Stimulated activated CD4-positive, alpha-beta T cell treated with anti-CD3 and anti-CD28 coated beads, TNF-alpha, amount 100 ng/mL, for 24 hours (primary cell): ENCODE data around the gene H2AZ2.
A peak's percentile ranks its signal among the peaks of the same experiment; 100 is the strongest.
"Not testable (repeated sequence)": the region's sequence is repeated elsewhere in the genome, so short reads cannot be mapped to it uniquely, and the experiment has no call there.

Source experiments
- DNase-seq, 3 experiments: peaks; one replicate each; pipeline ENCODE4 v3.0.0-alpha.2; 2020; ENCODE audit warnings: low read depth in 3 of 3

H2AZ2 gene

DNA sequence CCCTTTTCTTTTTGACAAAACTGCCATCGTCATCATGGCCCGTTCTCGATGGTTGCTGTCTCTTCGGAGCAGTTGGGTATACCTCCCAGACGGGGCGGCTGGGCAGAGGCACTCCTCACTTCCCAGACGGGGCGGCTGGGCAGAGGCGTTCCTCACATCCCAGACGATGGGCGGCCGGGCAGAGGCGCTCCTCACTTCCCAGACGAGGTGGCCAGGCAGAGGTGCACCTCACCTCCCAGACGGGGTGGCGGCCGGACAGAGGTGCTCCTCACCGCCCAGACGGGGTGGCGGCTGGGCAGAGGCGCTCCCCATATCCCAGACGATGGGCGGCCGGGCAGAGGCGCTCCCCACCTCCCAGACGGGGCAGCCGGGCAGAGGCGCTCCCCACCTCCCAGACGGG lies 22.9 kb upstream of the H2AZ2 start:
- DNase-seq, result not testable (repeated sequence)

DNA sequence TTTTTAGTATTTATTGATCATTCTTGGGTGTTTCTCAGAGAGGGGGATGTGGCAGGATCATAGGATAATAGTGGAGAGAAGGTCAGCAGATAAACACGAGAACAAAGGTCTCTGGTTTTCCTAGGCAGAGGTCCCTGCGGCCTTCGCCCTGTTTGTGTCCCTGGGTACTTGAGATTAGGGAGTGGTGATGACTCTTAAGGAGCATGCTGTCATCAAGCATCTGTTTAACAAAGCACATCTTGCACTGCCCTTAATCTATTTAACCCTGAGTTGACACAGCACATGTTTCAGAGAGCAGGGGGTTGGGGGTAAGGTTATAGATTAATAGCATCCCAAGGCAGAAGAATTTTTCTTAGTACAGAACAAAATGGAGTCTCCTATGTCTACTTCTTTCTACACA lies 22.4 kb upstream of the H2AZ2 start:
- not testable (repeated sequence) for DNase-seq

DNA sequence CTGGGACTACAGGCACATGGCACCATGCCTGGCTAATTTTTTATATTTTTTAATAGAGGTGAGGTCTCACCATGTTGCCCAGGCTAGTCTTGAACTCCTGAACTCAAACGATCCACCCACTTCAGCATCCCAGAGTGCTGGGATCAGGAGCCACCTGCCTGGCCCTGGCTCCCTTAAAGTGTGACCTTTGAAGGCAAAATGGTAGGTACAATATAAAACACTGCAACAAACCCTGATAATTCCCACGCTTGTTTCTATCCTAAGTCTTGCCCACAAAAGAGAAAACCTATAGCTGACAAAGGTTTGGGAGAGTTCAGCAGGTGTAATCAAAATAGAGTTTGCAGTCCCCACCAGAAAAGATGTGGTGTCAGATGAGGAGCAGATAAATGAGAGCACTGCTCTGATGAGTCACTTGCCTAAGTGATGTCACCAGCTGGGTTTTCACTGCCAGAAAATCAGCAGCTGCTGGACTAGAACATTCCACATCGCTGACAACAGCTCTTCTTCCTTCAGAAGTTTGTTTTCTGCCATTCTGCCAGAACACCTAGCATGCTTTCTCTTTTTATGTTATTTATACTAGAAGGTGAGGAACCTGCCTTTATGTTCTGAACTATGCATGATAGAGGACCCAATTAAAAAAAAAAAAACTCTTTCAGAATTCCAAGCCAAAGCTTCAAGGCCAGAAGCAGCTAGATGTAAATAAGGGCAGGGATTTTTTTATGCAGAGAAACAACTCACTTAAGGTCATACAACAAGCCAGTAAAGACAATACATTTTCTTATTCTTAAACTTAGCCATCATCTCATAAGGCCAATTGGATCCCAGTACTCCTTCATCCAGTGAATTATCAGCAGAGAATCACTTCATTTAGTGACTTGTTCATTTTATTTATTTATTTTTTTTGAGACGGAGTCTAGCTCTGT lies 19.4 kb upstream of the H2AZ2 start:
- DNase-seq, result no peak

DNA sequence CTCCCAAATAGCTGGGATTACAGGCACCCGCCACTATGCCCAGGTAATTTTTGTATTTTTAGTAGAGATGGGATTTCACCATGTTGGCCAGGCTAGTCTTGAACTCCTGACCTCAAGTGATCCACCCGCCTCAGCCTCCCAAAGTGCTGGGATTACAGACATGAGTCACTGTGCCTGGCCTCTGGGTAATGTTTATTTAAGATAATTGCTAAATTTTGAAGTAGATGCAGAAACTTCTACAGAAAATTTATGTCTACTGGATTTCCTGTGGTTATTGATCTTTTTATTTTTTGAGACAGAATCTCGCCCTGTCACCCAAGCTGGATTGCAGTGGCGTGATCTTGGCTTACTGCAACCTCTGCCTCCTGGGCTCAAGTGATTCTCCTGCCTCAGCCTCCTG lies 14.1 kb upstream of the H2AZ2 start:
- DNase-seq, result not testable (repeated sequence)

DNA sequence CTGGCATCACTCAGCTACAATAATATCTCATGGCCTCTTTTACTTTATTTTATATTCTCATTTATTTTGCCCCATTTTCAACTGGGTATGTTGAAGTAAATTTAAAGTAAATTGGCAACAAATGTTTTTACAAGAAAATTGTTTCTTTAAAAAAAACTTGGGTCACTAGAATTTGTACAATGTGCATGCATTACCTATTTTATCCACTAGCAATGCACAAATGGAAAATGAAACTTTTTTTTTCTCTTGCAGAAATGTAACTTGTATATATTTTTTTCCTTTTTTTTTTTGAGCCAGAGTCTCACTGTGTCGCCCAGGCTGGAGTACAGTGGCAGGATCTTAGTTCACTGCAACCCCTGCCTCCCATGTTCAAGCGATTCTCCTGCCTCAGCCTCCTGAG lies 10.3 kb upstream of the H2AZ2 start:
- no peak for DNase-seq

DNA sequence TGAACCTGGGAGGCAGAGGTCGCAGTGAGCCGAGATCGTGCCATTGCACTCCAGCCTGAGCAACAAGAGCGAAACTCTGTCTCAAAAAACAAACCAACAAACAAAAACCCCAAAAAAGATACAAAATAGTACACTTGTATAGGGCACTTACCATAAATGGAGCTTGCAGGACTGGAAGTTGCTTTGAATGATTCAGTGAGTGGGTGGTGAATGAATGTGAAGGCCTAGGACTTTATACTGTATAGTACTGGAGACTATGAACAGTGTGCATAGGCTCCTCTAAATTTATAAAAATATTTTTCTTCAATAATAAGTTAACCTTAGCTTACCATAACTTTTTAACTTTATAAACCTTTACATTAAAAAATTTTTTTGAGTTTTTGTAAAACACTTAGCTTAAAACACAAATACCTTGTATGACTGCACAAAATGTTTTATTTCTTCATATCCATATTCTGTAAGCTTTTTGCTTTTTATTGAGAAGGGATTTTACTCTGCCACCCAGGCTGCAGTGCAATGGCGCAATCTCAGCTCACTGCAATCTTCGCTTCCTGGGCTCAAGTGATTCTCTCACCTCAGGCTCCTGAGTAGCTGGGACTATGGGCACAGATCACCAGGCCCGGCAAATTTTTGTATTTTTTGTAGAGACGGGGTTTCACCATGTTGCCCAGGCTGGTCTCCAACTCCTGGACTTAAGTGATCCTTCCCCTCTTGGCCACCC lies 6.9 kb upstream of the H2AZ2 start:
- no peak for DNase-seq

DNA sequence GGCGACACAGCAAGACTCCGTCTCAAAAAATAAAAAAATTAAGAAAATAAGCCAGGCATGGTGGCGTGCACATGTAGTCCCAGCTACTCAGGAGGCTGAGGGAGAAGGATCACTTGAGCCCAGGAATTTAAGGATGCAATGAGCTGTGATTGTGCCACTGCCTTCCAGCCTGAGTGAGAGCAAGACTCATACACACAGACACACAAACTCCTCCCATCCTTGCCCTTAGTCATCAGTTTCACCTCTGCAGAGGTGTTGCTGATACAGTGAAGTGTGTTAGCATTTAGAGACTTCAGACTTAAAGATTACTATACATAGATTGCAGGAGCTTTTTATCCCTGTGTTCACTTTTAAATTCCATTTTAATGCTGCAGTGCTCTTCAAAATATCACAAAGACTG lies 5.5 kb upstream of the H2AZ2 start:
- peak in 2 of 3 experiments; percentile 11 to 19 for DNase-seq

DNA sequence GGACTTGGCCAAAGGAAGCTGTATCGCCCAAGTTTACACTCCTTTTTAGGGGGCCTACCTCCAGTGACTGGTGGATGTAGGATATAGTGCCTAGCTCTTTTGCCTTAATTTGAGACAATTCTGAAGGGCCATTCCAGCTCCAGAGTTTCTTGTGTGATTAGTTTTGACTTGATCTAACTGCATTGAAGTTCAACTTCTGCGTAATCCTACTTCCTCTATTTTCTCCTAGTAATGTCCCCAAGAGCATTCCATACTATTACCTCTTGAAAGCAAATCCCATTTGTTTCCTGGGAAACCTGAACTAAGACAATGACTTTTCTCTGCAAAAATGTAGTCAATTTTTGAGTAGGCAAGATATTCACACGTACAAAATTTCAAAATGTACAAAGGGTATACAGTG lies 4.7 kb upstream of the H2AZ2 start:
- no peak for DNase-seq

DNA sequence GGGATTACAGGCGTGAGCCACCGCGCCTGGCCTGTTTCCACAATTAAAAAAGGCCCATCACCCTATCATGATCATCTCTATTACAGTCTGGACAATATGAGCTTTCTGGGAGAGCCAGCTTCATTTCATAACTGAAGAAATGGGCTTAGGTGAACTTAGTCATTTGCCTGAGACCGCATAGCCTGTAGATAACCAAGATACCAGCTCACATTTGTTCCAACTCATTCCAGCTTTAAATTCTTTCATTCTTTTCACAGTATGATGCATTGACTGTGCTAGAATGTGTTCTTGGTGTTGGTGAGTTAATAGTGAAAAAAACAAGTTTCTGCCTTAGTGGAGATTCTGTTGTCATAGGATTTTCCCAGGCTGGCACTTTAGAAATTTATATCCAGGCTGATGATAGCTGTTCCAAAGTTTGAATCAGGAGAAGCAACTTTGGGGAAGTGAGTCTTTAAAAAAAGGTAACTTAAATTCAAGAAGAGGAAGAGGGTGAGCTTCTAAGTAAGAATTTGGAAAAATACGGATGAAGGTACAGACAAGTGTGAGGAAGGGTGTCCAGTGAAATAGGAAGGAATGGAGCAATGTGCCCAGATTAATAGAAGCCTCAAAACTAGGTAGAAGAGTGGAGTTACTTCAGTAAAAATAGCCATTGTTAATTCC lies 2.1 kb upstream of the H2AZ2 start:
- DNase-seq, result no peak

DNA sequence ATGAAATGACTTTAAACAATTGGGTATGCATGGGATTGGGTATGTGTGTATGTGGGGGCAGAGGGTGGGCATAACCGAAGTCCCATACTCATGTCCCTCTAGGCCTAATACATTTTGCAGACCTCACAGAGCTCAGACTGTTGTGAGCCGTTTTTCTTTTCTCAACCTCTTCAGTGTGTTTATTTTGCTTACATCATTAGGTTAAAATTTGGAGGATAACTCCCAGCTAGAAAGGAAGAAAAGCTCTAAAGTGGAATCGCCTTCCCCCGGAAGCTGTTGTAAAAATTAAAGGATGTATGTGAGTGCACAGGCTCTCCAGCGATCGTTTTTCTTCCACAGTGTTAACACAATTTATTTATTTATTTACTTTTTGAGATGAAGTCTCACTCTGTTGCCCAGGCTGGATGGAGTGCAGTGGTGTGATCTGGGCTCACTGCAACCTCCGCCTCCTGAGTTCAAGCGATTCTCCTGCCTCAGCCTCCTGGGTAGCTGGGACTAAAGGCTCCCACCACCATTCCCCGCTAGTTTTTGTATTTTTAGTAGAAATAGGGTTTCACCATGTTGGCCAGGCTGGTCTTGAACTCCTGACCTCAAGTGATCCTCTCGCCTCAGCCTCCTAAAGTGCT lies 1.5 kb upstream of the H2AZ2 start:
- DNase-seq, result no peak

DNA sequence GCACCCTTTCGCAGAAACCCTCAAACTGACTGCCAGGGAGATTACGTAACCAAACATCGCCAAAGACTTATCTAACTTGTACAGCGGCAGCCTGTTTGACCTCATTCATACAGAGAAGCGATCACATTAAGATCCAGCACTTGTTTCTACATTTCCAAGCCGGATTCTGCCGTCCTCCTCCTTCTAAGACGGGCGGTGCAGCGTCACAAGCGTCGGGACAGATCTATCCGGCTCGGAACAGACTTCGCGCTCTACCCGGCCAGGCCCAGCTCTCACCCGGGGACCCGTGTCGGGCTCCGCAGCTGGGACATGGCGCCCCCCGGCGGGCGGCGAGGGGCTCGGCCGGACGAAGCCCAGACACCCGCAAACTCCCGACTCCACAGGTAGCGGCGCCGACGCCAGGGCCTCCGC lies 373 bp downstream of the H2AZ2 start:
- peak; percentile 66 to 78 (median 69) for DNase-seq

DNA sequence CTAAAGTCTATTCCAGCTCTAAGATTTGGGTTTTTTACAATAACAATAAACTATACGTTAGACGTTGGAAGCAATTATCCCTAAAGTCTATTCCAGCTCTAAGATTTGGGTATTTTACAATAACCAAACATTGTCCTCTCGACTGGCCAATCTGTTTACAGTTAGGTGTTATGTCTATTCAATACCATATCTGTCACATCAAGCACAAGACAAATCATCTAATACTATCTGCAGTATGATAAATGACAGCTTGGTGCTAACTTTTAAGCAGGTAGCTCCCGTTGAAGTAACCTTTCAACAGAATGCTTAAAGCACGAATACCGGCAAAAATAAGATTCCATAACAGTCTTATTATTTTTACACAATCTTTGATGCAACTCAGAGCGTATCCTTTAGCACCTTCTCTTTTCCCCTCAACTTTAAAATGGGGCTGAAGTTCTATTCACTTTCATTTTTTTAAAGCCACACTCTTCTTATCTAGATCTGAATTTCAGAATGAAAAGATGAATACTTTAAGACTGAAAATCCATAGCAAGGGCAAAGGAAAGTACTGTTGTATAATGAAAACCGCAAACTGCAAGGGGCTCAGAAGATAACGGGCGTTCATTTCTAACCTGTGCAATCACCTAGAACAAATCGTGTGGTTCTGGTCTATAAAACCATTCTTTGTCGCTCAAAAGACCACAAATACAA lies 925 bp downstream of the H2AZ2 start:
- DNase-seq, result no peak

DNA sequence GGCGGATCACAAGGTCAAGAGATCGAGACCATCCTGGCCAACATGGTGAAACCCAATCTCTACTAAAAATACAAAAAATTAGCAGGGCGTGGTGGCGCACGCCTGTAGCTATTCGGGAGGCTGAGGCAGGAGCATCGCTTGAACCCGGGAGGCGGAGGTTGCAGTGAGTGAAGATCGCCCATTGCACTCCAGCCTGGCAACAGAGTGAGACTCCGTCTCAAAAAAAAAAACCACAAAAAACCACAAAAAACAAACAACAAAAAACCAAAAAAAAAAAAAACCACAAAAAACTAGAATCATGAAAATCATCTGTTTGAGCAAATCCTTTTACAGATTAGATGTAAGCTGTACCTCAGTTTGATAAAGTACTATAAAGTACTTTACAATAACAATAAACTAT lies 1.5 kb downstream of the H2AZ2 start:
- not testable (repeated sequence) for DNase-seq

DNA sequence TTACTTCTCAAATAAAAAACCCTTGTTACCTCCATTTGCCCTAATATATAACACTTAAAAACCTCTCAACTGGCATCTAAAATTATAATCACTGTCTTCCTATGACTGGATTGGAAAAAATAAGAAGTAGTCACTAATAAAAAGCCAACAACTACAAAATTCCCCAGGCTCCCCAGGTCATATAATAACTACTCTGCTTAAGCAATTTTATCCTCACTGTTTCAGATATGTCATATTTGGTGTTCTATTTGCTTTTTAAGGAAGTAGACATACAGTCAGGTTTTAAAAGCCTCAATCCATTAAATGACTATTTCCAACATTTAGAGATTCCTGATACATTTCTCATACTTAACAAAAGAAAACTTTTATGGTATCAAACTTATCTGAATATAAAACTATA lies 2.4 kb downstream of the H2AZ2 start:
- DNase-seq, result no peak

DNA sequence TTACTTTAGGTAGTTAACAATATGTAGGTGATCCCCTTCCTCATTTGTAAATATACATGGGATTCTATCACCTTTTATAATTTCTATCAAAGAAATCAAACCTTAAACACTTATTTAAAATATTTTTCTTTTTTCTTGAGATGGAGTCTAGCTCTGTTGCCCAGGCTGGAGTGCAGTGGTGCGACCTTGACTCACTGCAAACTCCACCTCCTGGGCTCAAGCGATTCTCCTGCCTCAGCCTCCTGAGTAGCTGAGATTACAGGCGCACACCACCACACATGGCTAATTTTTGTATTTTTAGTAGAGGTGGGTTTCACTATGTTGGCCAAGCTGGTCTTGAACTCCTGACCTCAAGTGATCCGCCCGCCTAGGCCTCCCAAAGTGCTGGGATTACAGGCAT lies 4.4 kb downstream of the H2AZ2 start:
- DNase-seq, result not testable (repeated sequence)

DNA sequence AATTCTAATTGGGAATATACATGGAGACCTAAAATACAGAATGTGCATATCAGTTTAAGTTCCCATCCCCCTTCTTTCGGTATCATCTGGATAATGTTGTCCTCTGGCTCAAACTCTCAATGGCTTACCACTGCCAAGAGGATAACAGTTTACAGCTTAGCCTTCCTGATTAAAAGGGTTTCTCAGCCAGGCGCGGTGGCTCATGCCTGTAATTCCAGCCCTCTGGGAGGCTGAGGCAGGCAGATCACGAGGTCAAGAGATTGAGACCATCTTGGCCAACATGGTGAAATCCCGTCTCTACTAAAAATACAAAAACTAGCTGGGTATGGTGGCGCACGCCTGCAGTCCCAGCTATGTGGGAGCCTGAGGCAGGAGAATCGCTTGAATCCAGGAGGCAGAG lies 5.2 kb downstream of the H2AZ2 start:
- DNase-seq, result not testable (repeated sequence)

DNA sequence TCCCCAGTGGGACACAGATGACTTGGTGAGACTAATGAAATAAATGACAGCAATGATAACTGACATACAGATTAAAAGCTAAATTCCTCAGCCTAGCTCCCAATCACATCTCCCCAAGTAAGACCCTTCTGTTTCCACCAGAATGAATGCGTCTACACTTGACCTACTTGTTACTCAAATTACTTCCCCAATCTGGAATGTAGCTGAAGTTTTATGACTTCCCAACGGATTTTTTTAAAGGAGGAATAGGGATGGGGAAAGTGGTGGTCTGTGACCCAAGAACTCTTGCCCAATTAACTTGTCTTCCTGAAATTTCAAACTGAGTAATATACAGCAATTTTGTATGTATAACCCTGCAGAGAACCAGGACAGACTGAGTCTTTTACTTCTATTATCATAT lies 9.1 kb downstream of the H2AZ2 start:
- DNase-seq, result no peak

DNA sequence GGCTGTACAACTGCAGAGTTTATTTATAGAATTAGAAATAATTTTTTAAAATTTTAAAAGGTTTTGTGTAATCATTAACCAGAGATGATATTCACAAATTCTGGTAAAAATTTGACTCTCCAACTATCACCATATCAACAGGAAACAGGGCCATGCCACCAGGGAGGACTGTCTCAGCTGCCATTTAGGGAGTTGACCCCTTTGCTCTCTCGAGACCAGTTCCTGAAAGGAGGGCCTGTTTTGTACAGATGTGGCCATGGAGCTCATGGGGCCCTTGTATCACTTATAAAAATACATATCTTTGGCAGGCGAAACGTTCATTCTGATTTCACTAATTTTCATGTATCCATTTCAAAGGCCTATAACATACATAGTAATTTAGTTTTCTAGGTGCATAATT lies 20.3 kb downstream of the H2AZ2 start:
- DNase-seq, result no peak

DNA sequence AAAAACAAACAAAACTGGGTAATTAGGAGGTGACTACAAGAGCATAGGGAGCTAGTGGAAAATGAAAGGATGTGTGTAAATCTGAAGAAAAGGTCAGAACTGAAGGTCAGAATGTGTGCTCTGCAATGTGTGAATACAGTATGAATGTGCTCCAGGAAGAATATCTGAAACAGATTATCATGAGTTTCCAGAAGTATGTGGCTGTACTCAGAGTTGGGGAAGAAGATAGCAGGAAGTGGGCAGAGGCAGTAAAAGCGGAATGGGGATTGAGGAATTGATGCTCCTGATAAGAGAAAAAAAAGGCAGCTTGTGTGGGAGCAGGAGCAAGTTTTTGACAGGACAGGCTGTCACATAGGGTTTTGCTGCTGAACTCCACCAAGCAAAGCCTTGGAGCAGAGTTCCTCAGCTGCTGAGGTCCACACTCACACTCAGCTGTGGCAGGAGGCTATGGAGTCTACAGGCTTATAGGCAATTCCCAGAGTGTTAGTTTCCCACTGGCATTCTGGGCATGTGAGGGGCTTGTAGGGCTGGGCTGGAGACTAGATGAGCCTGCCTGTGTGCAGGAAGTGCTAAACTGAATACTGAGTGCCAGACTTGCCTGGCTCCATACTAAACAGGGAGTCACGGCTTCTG lies 22.9 kb downstream of the H2AZ2 start:
- DNase-seq, result no peak

DNA sequence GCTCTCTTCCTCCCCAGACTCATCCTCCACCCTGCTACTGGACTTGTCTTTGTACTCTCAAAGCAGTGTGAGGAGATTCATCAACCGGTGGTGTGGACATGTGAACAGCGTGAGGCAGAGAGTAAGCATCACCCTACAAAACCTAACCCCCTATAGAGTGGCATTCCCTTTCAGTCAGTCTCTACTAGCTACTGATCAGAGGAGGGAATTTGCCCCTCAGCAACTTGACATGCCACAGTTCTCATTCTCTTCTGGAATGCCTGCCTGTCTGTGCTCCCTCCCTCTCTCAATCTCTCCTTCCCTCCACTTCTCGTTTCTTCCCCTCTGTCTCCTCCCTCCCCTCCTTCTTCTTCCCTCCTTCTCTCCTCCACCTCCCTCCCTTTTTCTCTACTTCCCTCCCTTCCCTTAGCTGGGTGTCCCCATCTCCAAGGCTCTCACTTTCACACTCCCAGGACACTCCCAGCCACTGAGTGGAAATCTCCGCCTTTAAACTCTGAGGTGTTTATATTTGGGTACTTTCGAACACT lies 24.6 kb downstream of the H2AZ2 start:
- no peak for DNase-seq

DNA sequence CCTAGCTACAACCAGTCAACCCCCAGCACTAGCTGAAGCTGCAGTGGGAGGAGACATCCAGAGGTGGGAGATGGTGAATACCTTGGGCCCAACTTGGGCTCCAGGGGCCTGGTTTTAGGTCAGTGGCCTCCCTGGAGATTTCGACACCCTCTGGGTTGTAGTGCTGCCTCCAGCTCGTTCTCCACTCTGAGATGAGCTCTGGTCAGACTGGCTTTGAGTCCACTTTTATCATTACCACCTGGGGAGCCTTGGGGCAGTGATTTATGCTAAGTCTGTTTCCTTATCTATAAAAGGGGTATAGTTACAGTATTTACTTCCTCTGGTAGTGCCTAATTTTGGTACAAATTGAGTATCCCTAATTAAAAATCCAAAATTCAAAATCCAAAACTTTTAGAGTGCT lies 28.6 kb downstream of the H2AZ2 start:
- DNase-seq, result no peak
